DND-41 (cell line): ENCODE measurements around the gene L3MBTL4.

Source experiments
- ATAC-seq: fragments of 200-7000 bp; cut with Tn5 transposase; 3 replicates; pipeline ENCODE4 v1.9.1; 2021; ENCODE audit warnings: low read depth; ENCODE audit not compliant: insufficient read depth
- DNase-seq: peaks from one replicate; pipeline ENCODE4 v3.0.0-alpha.2; 2020
- H2AFZ ChIP-seq: 2 replicates; pipeline ENCODE4 v1.6.0; 2012; ENCODE audit warnings: low read depth, low read length
- H3K27ac ChIP-seq: 2 replicates; pipeline ENCODE4 v1.5.1; 2012; ENCODE audit warnings: low read length, inconsistent platforms
- H3K27me3 ChIP-seq: fragments of 200-600 bp; sonication (generic); 2 replicates; pipeline ENCODE4 v1.6.0; 2012; ENCODE audit warnings: low read length, mild to moderate bottlenecking, inconsistent platforms; ENCODE audit not compliant: insufficient read depth, poor library complexity
- H3K36me3 ChIP-seq: 2 replicates; pipeline ENCODE4 v1.5.1; 2012; ENCODE audit warnings: low read length, inconsistent platforms; ENCODE audit not compliant: insufficient read depth
- H3K4me1 ChIP-seq: 2 replicates; pipeline ENCODE4 v1.5.1; 2012; ENCODE audit warnings: mild to moderate bottlenecking, low read length; ENCODE audit not compliant: insufficient read depth
- H3K4me2 ChIP-seq: 2 replicates; pipeline ENCODE4 v1.6.0; 2012; ENCODE audit warnings: mild to moderate bottlenecking, moderate library complexity, low read length, inconsistent platforms; ENCODE audit not compliant: insufficient read depth
- H3K4me3 ChIP-seq, 2 experiments: fragments of 200-600 bp in 1 of 2; shearing (Covaris generic) in 1 of 2; 2 replicates each; pipeline ENCODE4 v1.5.1; 2012 to 2016; ENCODE audit warnings: inconsistent platforms in 2 of 2, low read length in 2 of 2, mild to moderate bottlenecking in 2 of 2, low read depth in 1 of 2, moderate library complexity in 1 of 2
- H3K79me2 ChIP-seq: 2 replicates; pipeline ENCODE4 v1.6.0; 2012; ENCODE audit warnings: low read length, inconsistent platforms; ENCODE audit not compliant: insufficient read depth
- H3K9ac ChIP-seq: 2 replicates; pipeline ENCODE4 v1.6.0; 2012; ENCODE audit warnings: low read depth, mild to moderate bottlenecking, inconsistent platforms, low read length, moderate library complexity
- H3K9me3 ChIP-seq: 2 replicates; pipeline ENCODE4 v1.5.1; 2012; ENCODE audit warnings: low read length, moderate library complexity, mild to moderate bottlenecking, inconsistent platforms; ENCODE audit not compliant: insufficient read depth, severe bottlenecking
- H4K20me1 ChIP-seq: 2 replicates; pipeline ENCODE4 v1.6.0; 2012; ENCODE audit warnings: low read length; ENCODE audit not compliant: insufficient read depth
- EZH2 ChIP-seq: IDR thresholded peaks from 3 replicates; pipeline ENCODE4 v1.6.1; 2012; ENCODE audit warnings: borderline replicate concordance, low read depth, mild to moderate bottlenecking, moderate library complexity, low read length, inconsistent platforms; ENCODE audit not compliant: severe bottlenecking
- TF ChIP-seq, protein P1 (sequence below): IDR thresholded peaks from 2 replicates; pipeline ENCODE4 v1.5.1; 2012; ENCODE audit warnings: borderline replicate concordance, low read length, moderate library complexity, mild to moderate bottlenecking; ENCODE audit not compliant: poor library complexity, severe bottlenecking; ENCODE audit errors: extremely low read depth

Gene L3MBTL4

DNA sequence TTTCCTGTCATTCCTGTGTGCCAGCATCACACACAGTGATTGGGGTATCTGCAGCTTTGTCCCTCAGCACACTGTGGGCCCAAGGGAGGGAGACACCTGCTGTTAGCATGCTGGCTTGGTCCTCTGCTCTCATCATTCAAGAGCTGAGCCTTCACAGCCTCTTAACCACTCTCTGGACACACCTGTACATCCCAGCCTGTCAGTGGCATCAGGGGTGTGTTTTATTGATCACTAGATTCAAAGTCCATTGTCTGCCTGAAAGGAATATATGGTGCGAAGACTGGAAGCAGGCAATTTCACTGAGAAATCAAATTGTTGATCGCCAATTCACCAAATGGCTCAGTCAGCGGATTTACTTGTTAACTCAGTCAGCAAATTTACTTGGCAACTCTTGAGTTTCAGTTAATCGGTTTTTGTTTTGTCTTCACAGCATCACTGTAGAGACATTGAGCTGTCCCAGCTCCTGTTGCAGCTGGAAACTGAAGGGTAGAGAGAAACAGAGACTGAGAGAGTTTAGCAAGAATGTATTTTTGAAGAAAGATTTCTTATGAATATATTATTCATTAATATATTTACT lies 463.1 kb downstream of the L3MBTL4 start:
- no peak for ATAC-seq
- no peaks in the 10 kb centered on the region for H4K20me1 ChIP-seq
- H3K79me2 ChIP-seq: no peaks in the 10 kb centered on the region

DNA sequence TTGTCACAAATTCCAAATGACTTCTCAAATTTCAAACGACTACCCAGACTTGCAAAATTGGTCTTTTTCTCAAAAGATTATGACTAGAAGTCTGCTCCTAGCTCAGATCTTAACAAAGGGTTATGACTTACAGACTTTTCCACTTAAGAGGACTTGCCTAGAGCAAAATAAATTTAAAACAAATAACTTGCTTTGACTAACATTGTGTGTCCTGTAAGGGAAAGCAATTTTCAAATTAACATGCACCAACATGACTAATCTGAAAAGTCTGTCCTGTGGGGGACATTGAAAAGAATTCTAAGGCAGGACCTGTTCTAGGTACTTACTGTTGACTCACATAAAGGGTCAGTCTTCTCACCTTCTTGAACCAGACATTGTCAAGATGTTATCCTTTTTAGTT lies 465.9 kb downstream of the L3MBTL4 start:
- Histone ChIP-seq H3K4me2 (no peak overlapping the region), H3K36me3 (no peaks in the 10 kb centered on the region), H3K27ac (no peak overlapping the region), H3K9me3 (no peaks in the 10 kb centered on the region), H4K20me1 (no peaks in the 10 kb centered on the region), H3K79me2 (no peaks in the 10 kb centered on the region), H3K9ac (no peak overlapping the region), H2AFZ (no peak overlapping the region), H3K4me3 (no peak overlapping the region), H3K4me1 (no peaks in the 10 kb centered on the region), H3K27me3 (no peaks in the 10 kb centered on the region)
- DNase-seq (no peak), ATAC-seq (no peak)
- TF ChIP-seq, protein P1, sequence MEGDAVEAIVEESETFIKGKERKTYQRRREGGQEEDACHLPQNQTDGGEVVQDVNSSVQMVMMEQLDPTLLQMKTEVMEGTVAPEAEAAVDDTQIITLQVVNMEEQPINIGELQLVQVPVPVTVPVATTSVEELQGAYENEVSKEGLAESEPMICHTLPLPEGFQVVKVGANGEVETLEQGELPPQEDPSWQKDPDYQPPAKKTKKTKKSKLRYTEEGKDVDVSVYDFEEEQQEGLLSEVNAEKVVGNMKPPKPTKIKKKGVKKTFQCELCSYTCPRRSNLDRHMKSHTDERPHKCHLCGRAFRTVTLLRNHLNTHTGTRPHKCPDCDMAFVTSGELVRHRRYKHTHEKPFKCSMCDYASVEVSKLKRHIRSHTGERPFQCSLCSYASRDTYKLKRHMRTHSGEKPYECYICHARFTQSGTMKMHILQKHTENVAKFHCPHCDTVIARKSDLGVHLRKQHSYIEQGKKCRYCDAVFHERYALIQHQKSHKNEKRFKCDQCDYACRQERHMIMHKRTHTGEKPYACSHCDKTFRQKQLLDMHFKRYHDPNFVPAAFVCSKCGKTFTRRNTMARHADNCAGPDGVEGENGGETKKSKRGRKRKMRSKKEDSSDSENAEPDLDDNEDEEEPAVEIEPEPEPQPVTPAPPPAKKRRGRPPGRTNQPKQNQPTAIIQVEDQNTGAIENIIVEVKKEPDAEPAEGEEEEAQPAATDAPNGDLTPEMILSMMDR: no peak
- TF ChIP-seq EZH2: no peak

More for the DNA sequence above, 463.1 kb downstream of the L3MBTL4 start:
- Histone ChIP-seq H3K4me2 (no peak overlapping the region), H3K27ac (no peak overlapping the region), H3K27me3 (no peaks in the 10 kb centered on the region), H2AFZ (no peak overlapping the region), H3K4me3 (no peak overlapping the region), H3K36me3 (no peaks in the 10 kb centered on the region), H3K9ac (no peak overlapping the region), H3K9me3 (no peaks in the 10 kb centered on the region), H3K4me1 (no peaks in the 10 kb centered on the region)
- no peak for TF ChIP-seq EZH2
- TF ChIP-seq, protein P1: no peak
- no peak for DNase-seq

DNA sequence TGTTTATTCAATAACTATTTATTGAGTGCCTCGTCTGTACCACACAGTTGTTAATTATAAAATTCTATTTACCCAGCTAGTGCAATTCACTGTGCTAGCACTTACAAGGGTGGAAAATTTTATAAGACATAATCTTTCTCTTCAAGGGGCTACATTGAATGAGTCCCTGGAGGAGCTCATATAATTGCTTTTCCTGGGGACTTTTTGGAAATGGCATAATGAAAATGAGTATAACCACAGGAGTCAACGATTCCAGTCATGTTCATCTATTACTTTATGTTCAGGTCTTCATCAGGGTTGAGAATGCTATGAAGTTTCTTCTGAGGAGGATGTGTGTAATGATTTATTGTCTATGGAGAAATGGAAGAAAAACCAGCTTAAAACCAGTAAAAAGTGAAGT lies 466.5 kb downstream of the L3MBTL4 start:
- H4K20me1 ChIP-seq: no peaks in the 10 kb centered on the region
- no peak overlapping the region for H3K4me2 ChIP-seq
- no peak for ATAC-seq
- H3K4me1 ChIP-seq: no peaks in the 10 kb centered on the region
- no peaks in the 10 kb centered on the region for H3K9me3 ChIP-seq
- TF ChIP-seq, protein P1: no peak
- TF ChIP-seq EZH2: no peak
- H3K36me3 ChIP-seq: no peaks in the 10 kb centered on the region
- H2AFZ ChIP-seq: no peak overlapping the region
- H3K4me3 ChIP-seq: no peak overlapping the region
- H3K79me2 ChIP-seq: no peaks in the 10 kb centered on the region
- H3K9ac ChIP-seq: no peak overlapping the region
- no peak overlapping the region for H3K27ac ChIP-seq
- DNase-seq: no peak
- no peaks in the 10 kb centered on the region for H3K27me3 ChIP-seq
